NB4 (cell line): ENCODE measurements around the gene ERICH2.
A peak's percentile ranks its signal among the peaks of the same experiment; 100 is the strongest.

Experiments
- DNase-seq: peaks from one replicate; pipeline ENCODE4 v3.0.0; 2010; ENCODE audit warnings: low read depth
- H3K4me3 ChIP-seq: one replicate; pipeline ENCODE4 v1.5.1; 2011; ENCODE audit warnings: mild to moderate bottlenecking, low read depth, low read length, moderate library complexity
- CTCF ChIP-seq: IDR thresholded peaks from one replicate; pipeline ENCODE4 v1.5.1; 2012; ENCODE audit warnings: low read depth, low read length
- MAX ChIP-seq: IDR thresholded peaks from 2 replicates; pipeline ENCODE4 v1.6.1; 2011; ENCODE audit warnings: low read depth, low read length
- MYC ChIP-seq: IDR thresholded peaks from 2 replicates; pipeline ENCODE4 v1.6.1; 2011; ENCODE audit warnings: low read depth, low read length
- POLR2A ChIP-seq: IDR thresholded peaks from 2 replicates; pipeline ENCODE4 v1.6.1; 2011; ENCODE audit warnings: mild to moderate bottlenecking; ENCODE audit not compliant: insufficient read length; ENCODE audit errors: extremely low read depth

Gene ERICH2

GRCh38 chr2:170736628-170737027, 33.5 kb upstream of the ERICH2 start:
- no peak for TF ChIP-seq CTCF
- TF ChIP-seq MAX, result no peak
- TF ChIP-seq POLR2A, result no peak
- TF ChIP-seq MYC, result no peak
- DNase-seq, result peak; percentile 59
- H3K4me3 ChIP-seq, result no peak overlapping the region

GRCh38 chr2:170737406-170737805, 32.8 kb upstream of the ERICH2 start:
- TF ChIP-seq CTCF, result no peak
- no peak for TF ChIP-seq POLR2A
- no peak for TF ChIP-seq MYC
- no peak for TF ChIP-seq MAX
- DNase-seq, result no peak
- no peak overlapping the region for H3K4me3 ChIP-seq

DNA sequence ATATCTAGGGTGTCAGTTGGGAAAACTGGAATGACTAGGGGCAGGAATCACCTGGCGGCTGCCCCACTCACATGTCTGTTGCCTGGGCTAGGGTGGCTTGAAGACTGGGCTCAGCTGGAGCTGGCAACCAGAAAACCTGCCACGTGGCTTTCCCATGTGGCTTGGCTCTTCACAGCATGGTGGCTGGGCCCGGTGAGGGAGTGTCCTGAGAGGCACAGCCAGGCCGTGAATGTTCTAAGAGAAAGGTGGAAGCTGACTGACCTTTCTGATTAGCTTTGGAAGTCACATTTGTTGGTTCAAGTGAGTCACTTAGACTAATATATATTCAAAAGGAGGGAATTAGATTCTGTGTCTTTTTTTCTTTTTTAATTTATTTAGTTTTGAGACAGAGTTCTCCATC, 32.4 kb upstream of the ERICH2 start:
- no peak for TF ChIP-seq CTCF
- TF ChIP-seq MAX, result no peak
- no peak for TF ChIP-seq MYC
- DNase-seq, result no peak
- no peak overlapping the region for H3K4me3 ChIP-seq

- H3K4me3 ChIP-seq, result no peak overlapping the region
- no peak for DNase-seq
- TF ChIP-seq POLR2A, result no peak
- TF ChIP-seq MAX, result no peak
- TF ChIP-seq MYC, result no peak
- no peak for TF ChIP-seq CTCF
Observed at GRCh38 chr2:170739048-170739447, 31.1 kb upstream of the ERICH2 start.

- no peak for TF ChIP-seq MAX
- TF ChIP-seq CTCF, result no peak
- no peak for TF ChIP-seq MYC
- TF ChIP-seq POLR2A, result no peak
- DNase-seq, result peak; percentile 64
- no peak overlapping the region for H3K4me3 ChIP-seq
Observed at GRCh38 chr2:170739507-170740046, 30.6 kb upstream of the ERICH2 start.

DNA sequence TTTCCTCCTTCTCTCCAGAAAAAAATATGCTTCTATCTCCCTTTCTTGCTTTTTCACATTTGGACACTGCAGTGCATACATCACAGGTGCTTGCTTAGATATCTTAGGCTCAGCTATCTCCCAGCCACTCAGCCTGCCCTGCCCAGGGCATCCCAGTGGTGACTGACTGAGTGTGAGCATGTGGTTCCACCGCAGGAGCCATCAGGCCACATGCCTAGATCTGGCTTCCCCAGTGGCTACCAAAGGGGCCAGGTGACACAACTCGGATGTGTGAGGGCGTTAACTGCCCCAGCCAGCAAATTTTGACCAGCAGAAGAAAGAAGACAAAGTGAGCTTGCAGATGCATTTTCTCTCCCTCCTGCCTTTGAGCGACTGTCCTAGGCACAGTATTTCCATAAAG, 29.5 kb upstream of the ERICH2 start:
- no peak for TF ChIP-seq MYC
- no peak for TF ChIP-seq POLR2A
- TF ChIP-seq CTCF, result no peak
- TF ChIP-seq MAX, result no peak
- DNase-seq, result no peak
- H3K4me3 ChIP-seq, result no peak overlapping the region
